Panc1 (cell line): ENCODE data around the gene EIF3F. TPM values are rescaled to one million over a fixed set of nuclear protein-coding genes. Genes with fewer than 3 reads are reported as not detected.

Source experiments
- ATAC-seq: fragments of 200-7000 bp; cut with Tn5 transposase; 2 replicates; pipeline ENCODE4 v1.9.1; 2020; ENCODE audit warnings: mild to moderate bottlenecking, moderate library complexity
- BruUV-seq: library from RNA; stranded (reverse); fragments of 400-500 nt; replicated peaks from 2 replicates; lab custom pipeline; 2021; lab: Mats Ljungman, UMichigan
- CTCF ChIA-PET: fragments of 300-600 bp; sonication (Branson Sonifier 250); formaldehyde crosslinking; loops from one replicate; lab custom pipeline; 2022; ENCODE audit warnings: antibody characterized with exemption; lab: Charles Lee
- POLR2A ChIA-PET: fragments of 300-600 bp; sonication (Branson Sonifier 250); formaldehyde crosslinking; loops from one replicate; lab custom pipeline; 2022; ENCODE audit warnings: antibody characterized with exemption; lab: Charles Lee
- DNase-seq: peaks from one replicate; pipeline ENCODE4 v3.0.0-alpha.2; 2010; ENCODE audit warnings: low read depth, low spot score
- H3K27ac ChIP-seq: 2 replicates; pipeline ENCODE4 v1.5.1; 2011; ENCODE audit warnings: mild to moderate bottlenecking, low read length, inconsistent platforms
- H3K27me3 ChIP-seq: fragments of 200-500 bp; sonication (Bioruptor generic); 2 replicates; pipeline ENCODE4 v1.6.0; 2014; ENCODE audit warnings: low read length, inconsistent platforms; ENCODE audit not compliant: control insufficient read depth, insufficient read depth
- H3K36me3 ChIP-seq: fragments of 200-500 bp; sonication (Bioruptor generic); 2 replicates; pipeline ENCODE4 v1.5.1; 2014; ENCODE audit warnings: inconsistent platforms, mild to moderate bottlenecking, low read length, moderate library complexity; ENCODE audit not compliant: control insufficient read depth, insufficient read depth
- H3K4me1 ChIP-seq: 2 replicates; pipeline ENCODE4 v1.5.1; 2011; ENCODE audit warnings: inconsistent platforms, mild to moderate bottlenecking, low read length, moderate library complexity; ENCODE audit not compliant: control insufficient read depth, insufficient read depth
- H3K4me3 ChIP-seq, 2 experiments: 2 replicates each; pipeline ENCODE4 v1.5.1; 2011 to 2012; ENCODE audit warnings: low read depth in 2 of 2, low read length in 2 of 2, mild to moderate bottlenecking in 2 of 2, inconsistent platforms in 1 of 2, moderate library complexity in 1 of 2
- H3K9me3 ChIP-seq: fragments of 200-500 bp; sonication (Bioruptor generic); 2 replicates; pipeline ENCODE4 v1.5.1; 2014; ENCODE audit warnings: low read depth, mild to moderate bottlenecking, inconsistent platforms, low read length, moderate library complexity; ENCODE audit not compliant: control insufficient read depth, insufficient read depth
- POLR2AphosphoS5 ChIP-seq: IDR thresholded peaks from 2 replicates; pipeline ENCODE4 v1.6.1; 2012; ENCODE audit warnings: mild to moderate bottlenecking, low read depth, low read length, moderate library complexity
- SIN3A ChIP-seq: IDR thresholded peaks from 2 replicates; pipeline ENCODE4 v1.6.1; 2012; ENCODE audit warnings: low read depth, mild to moderate bottlenecking, low read length, moderate library complexity, borderline replicate concordance; ENCODE audit not compliant: insufficient read depth
- TCF7L2 ChIP-seq: IDR thresholded peaks from 2 replicates; pipeline ENCODE4 v1.6.1; 2011; ENCODE audit warnings: mild to moderate bottlenecking, low read depth, low read length, inconsistent platforms
- in situ Hi-C: cut with HindIII; loops from 2 replicates; pipeline ENCODE4 v1.10.0; 2016; ENCODE audit warnings: low sequenced_read_pairs, low pct_unique_long_range_greater_than_20kb
- intact Hi-C: fragments of 100-400 bp; cut with micrococcal nuclease; formaldehyde crosslinking; loops from one replicate; pipeline ENCODE4 v1.10.0; 2022; ENCODE audit not compliant: unreplicated experiment
- total RNA-seq: library from RNA; stranded (reverse); gene quantifications from one replicate; pipeline ENCODE4 v1.2.1, GENCODE V29; 2021; ENCODE audit not compliant: unreplicated experiment
- TF ChIP-seq, protein P1 (sequence below), 2 experiments: IDR thresholded peaks; 2 replicates each; pipeline ENCODE4 v1.6.1; 2011 to 2012; ENCODE audit warnings: low read depth in 2 of 2, control low read depth in 1 of 2, low read length in 1 of 2, mild to moderate bottlenecking in 1 of 2, moderate library complexity in 1 of 2; ENCODE audit not compliant: insufficient read depth in 1 of 2
- TF ChIP-seq, protein P2 (sequence below): fragments of 450-650 bp; IDR thresholded peaks from 2 replicates; pipeline ENCODE4 v1.5.1; 2017; ENCODE audit warnings: mild to moderate bottlenecking

The EIF3F gene
- total RNA-seq, 1 experiment from 2014 or later: 387 TPM

GRCh38 chr11:8020244-8020597, 33.1 kb downstream of the EIF3F start:
- CTCF ChIA-PET: interaction anchor here (1.6 kb wide), 1 partner anchor 79 kb away, joined by 6 read pairs; no protein-coding TSS in a partner anchor
- Histone ChIP-seq H3K36me3 (no peaks in the 10 kb centered on the region), H3K27me3 (peaks cover 42% of the 10 kb centered on the region), H3K4me1 (no peaks in the 10 kb centered on the region; the same call in 1 of the 2 replicates), H3K27ac (no peak overlapping the region), H3K4me3 (peak overlapping the region in 1 of 2 experiments; percentile 32; a peak in 2 of 4 replicates), H3K9me3 (no peaks in the 10 kb centered on the region)
- no peak for DNase-seq
- no peak for ATAC-seq
- intact Hi-C loops (no loop called here), in situ Hi-C loops (no loop called here)
- POLR2A ChIA-PET: no interaction called here
- TF ChIP-seq, protein P1, sequence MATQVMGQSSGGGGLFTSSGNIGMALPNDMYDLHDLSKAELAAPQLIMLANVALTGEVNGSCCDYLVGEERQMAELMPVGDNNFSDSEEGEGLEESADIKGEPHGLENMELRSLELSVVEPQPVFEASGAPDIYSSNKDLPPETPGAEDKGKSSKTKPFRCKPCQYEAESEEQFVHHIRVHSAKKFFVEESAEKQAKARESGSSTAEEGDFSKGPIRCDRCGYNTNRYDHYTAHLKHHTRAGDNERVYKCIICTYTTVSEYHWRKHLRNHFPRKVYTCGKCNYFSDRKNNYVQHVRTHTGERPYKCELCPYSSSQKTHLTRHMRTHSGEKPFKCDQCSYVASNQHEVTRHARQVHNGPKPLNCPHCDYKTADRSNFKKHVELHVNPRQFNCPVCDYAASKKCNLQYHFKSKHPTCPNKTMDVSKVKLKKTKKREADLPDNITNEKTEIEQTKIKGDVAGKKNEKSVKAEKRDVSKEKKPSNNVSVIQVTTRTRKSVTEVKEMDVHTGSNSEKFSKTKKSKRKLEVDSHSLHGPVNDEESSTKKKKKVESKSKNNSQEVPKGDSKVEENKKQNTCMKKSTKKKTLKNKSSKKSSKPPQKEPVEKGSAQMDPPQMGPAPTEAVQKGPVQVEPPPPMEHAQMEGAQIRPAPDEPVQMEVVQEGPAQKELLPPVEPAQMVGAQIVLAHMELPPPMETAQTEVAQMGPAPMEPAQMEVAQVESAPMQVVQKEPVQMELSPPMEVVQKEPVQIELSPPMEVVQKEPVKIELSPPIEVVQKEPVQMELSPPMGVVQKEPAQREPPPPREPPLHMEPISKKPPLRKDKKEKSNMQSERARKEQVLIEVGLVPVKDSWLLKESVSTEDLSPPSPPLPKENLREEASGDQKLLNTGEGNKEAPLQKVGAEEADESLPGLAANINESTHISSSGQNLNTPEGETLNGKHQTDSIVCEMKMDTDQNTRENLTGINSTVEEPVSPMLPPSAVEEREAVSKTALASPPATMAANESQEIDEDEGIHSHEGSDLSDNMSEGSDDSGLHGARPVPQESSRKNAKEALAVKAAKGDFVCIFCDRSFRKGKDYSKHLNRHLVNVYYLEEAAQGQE (IDR thresholded peaks at IDR 0.05; ENCODE audit: insufficient read depth in 1 of 2, low read depth in 2 of 2, low read length in 1 of 2): no peak
- TF ChIP-seq SIN3A (no peak), POLR2AphosphoS5 (no peak), TCF7L2 (no peak)
- TF ChIP-seq, protein P2, sequence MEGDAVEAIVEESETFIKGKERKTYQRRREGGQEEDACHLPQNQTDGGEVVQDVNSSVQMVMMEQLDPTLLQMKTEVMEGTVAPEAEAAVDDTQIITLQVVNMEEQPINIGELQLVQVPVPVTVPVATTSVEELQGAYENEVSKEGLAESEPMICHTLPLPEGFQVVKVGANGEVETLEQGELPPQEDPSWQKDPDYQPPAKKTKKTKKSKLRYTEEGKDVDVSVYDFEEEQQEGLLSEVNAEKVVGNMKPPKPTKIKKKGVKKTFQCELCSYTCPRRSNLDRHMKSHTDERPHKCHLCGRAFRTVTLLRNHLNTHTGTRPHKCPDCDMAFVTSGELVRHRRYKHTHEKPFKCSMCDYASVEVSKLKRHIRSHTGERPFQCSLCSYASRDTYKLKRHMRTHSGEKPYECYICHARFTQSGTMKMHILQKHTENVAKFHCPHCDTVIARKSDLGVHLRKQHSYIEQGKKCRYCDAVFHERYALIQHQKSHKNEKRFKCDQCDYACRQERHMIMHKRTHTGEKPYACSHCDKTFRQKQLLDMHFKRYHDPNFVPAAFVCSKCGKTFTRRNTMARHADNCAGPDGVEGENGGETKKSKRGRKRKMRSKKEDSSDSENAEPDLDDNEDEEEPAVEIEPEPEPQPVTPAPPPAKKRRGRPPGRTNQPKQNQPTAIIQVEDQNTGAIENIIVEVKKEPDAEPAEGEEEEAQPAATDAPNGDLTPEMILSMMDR: no peak
- no TSS peak for BruUV-seq

DNA sequence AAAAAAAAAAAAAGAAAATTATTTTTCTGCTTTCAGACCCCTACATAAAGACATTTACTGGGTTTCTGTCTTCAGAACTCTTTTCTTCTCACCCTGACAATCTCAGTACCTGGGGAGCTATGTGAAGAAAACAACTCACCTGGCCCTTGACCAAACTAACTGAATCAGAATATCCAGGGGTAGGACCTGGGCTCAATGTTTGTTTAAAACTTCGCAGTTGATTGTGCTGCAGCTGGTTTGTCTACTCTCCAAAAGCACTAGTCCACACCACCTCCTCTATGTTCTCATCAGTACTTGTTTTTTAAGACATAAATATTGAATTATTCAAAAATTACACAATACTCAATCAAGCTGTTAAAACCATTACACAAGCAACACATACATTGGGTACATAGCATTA, 34.8 kb downstream of the EIF3F start:
- intact Hi-C loops (no loop called here), in situ Hi-C loops (no loop called here)
- ATAC-seq (no peak), DNase-seq (no peak)
- CTCF ChIA-PET: interaction anchor here (0.6 to 2.0 kb wide), 3 partner anchors 69 to 652 kb away, joined by 3 to 6 read pairs (median 5); no protein-coding TSS in a partner anchor
- no peaks in the 10 kb centered on the region for H3K36me3 ChIP-seq
- no peak overlapping the region for H3K4me3 ChIP-seq
- no peak overlapping the region for H3K27ac ChIP-seq
- POLR2A ChIA-PET: no interaction called here
- no TSS peak for BruUV-seq
- no peaks in the 10 kb centered on the region for H3K9me3 ChIP-seq
- H3K27me3 ChIP-seq: peaks cover 41% of the 10 kb centered on the region
- no peaks in the 10 kb centered on the region; the same call in 1 of the 2 replicates for H3K4me1 ChIP-seq
- TF ChIP-seq TCF7L2: no peak
- TF ChIP-seq, protein P2: no peak
- TF ChIP-seq SIN3A: no peak
- TF ChIP-seq POLR2AphosphoS5: no peak
- TF ChIP-seq, protein P1 (IDR thresholded peaks at IDR 0.05; ENCODE audit: insufficient read depth in 1 of 2, low read depth in 2 of 2, low read length in 1 of 2): no peak
